Neural cell (in vitro differentiated cells): ENCODE measurements around the gene CLK3.

Source experiments
- CTCF ChIP-seq: fragments of 450-650 bp; IDR thresholded peaks from 2 replicates; pipeline ENCODE4 v1.5.1; 2014; ENCODE audit warnings: antibody characterized with exemption, mild to moderate bottlenecking, moderate library complexity; ENCODE audit not compliant: poor library complexity, severe bottlenecking
- POLR2AphosphoS5 ChIP-seq: IDR thresholded peaks from 2 replicates; pipeline ENCODE4 v1.6.1; 2012
- SMC3 ChIP-seq: fragments of 450-650 bp; conservative IDR thresholded peaks from 2 replicates; pipeline ENCODE4 v1.6.1; 2014; ENCODE audit warnings: antibody characterized with exemption, mild to moderate bottlenecking, moderate library complexity; ENCODE audit not compliant: poor library complexity

- TF ChIP-seq SMC3 (no peak), POLR2AphosphoS5 (no peak), CTCF (no peak)
Observed at GRCh38 chr15:74579001-74579400, 36.6 kb upstream of the CLK3 start.
